ENCODE results near the gene LENG8.
A peak's percentile ranks its signal among the peaks of the same experiment; 100 is the strongest.

LENG8 gene

GRCh38 chr19:54424201-54424600 lies 24.8 kb upstream of the LENG8 start:
- DNase-seq = no peak

- no peak for DNase-seq
Observed at GRCh38 chr19:54424660-54425381, 24.2 kb upstream of the LENG8 start.

- DNase-seq = no peak
Observed at GRCh38 chr19:54425382-54425723, 23.6 kb upstream of the LENG8 start.

- DNase-seq = no peak
Observed at GRCh38 chr19:54426291-54426931, 22.6 kb upstream of the LENG8 start.

- DNase-seq = no peak
Observed at GRCh38 chr19:54427586-54427985, 21.4 kb upstream of the LENG8 start.

GRCh38 chr19:54428323-54429175 lies 20.4 kb upstream of the LENG8 start:
- DNase-seq = no peak

- no peak for DNase-seq
Observed at GRCh38 chr19:54429176-54429495, 19.9 kb upstream of the LENG8 start.

- no peak for DNase-seq
Observed at GRCh38 chr19:54429545-54430227, 19.3 kb upstream of the LENG8 start.

GRCh38 chr19:54430306-54431254 lies 18.4 kb upstream of the LENG8 start:
- DNase-seq = no peak

GRCh38 chr19:54431255-54431838 lies 17.7 kb upstream of the LENG8 start:
- peak; percentile 67 for DNase-seq

GRCh38 chr19:54432144-54432738 lies 16.8 kb upstream of the LENG8 start:
- DNase-seq = no peak

- no peak for DNase-seq
Observed at GRCh38 chr19:54433697-54434096, 15.3 kb upstream of the LENG8 start.

- no peak for DNase-seq
Observed at GRCh38 chr19:54434112-54434872, 14.7 kb upstream of the LENG8 start.

GRCh38 chr19:54434873-54435214 lies 14.2 kb upstream of the LENG8 start:
- DNase-seq = no peak

- DNase-seq = no peak
Observed at GRCh38 chr19:54435551-54436016, 13.4 kb upstream of the LENG8 start.

- no peak for DNase-seq
Observed at GRCh38 chr19:54436031-54436523, 12.9 kb upstream of the LENG8 start.

GRCh38 chr19:54436628-54437252 lies 12.3 kb upstream of the LENG8 start:
- DNase-seq = no peak

GRCh38 chr19:54439174-54439851 lies 9.7 kb upstream of the LENG8 start:
- DNase-seq = no peak

GRCh38 chr19:54440641-54441040 lies 8.4 kb upstream of the LENG8 start:
- DNase-seq = no peak
